ENCODE measurements around the gene DIABLO.
"Not testable (repeated sequence)": the region's sequence is repeated elsewhere in the genome, so short reads cannot be mapped to it uniquely, and the experiment has no call there.

DIABLO gene

GRCh38 chr12:122208073-122208820 lies 17.6 kb downstream of the DIABLO start:
- no peak for DNase-seq (ENCODE audit: low read depth, low spot score)

GRCh38 chr12:122207391-122207790 lies 18.5 kb downstream of the DIABLO start:
- no peak for DNase-seq (ENCODE audit: low read depth, low spot score)

- no peak for DNase-seq (ENCODE audit: low read depth, low spot score)
These were observed 18.9 kb downstream of the DIABLO start for GRCh38 chr12:122206976-122207375.

GRCh38 chr12:122206111-122206881 lies 19.6 kb downstream of the DIABLO start:
- no peak for DNase-seq (ENCODE audit: low read depth, low spot score)

- DNase-seq (ENCODE audit: low read depth, low spot score), result no peak
These were observed 20.6 kb downstream of the DIABLO start for GRCh38 chr12:122205053-122205925.

- DNase-seq (ENCODE audit: low read depth, low spot score), result no peak
These were observed 21.4 kb downstream of the DIABLO start for GRCh38 chr12:122204167-122205052.

GRCh38 chr12:122203301-122204166 lies 22.3 kb downstream of the DIABLO start, which contains the start of gene B3GNT4:
B3GNT4 (plus strand) TSS chr12:122203709; CDS start chr12:122204619, 910 bp downstream.
- DNase-seq (ENCODE audit: low read depth, low spot score), result no peak

- DNase-seq (ENCODE audit: low read depth, low spot score), result not testable (repeated sequence)
These were observed 23.0 kb downstream of the DIABLO start for GRCh38 chr12:122202811-122203210.

- no peak for DNase-seq (ENCODE audit: low read depth, low spot score)
These were observed 23.8 kb downstream of the DIABLO start for GRCh38 chr12:122202017-122202416.

GRCh38 chr12:122201381-122201780 lies 24.5 kb downstream of the DIABLO start:
- no peak for DNase-seq (ENCODE audit: low read depth, low spot score)

GRCh38 chr12:122200541-122201175 lies 25.2 kb downstream of the DIABLO start:
- no peak for DNase-seq (ENCODE audit: low read depth, low spot score)

GRCh38 chr12:122199484-122200355 lies 26.1 kb downstream of the DIABLO start:
- DNase-seq (ENCODE audit: low read depth, low spot score), result no peak

- DNase-seq (ENCODE audit: low read depth, low spot score), result no peak
These were observed 28.3 kb downstream of the DIABLO start for GRCh38 chr12:122197612-122197966.

GRCh38 chr12:122195405-122195804 lies 30.4 kb downstream of the DIABLO start:
- DNase-seq (ENCODE audit: low read depth, low spot score), result no peak

GRCh38 chr12:122194804-122195203 lies 31.0 kb downstream of the DIABLO start:
- no peak for DNase-seq (ENCODE audit: low read depth, low spot score)

- no peak for DNase-seq (ENCODE audit: low read depth, low spot score)
These were observed 33.4 kb downstream of the DIABLO start for GRCh38 chr12:122192441-122192840.

GRCh38 chr12:122190842-122191668 lies 34.8 kb downstream of the DIABLO start:
- no peak for DNase-seq (ENCODE audit: low read depth, low spot score)

Data from iPS DF 19.7 (cell line).